OCI-LY1 (cell line): ENCODE data around the gene CYTH2.

ENCODE experiments used
- H2AFZ ChIP-seq: fragments of 200-600 bp; sonication (generic), shearing (Covaris generic); 2 replicates; pipeline ENCODE4 v1.6.0; 2014; ENCODE audit warnings: antibody characterized with exemption, mild to moderate bottlenecking, low read length
- H3F3A ChIP-seq: fragments of 200-600 bp; sonication (generic), shearing (Covaris generic); 2 replicates; pipeline ENCODE4 v1.6.0; 2014; ENCODE audit warnings: mild to moderate bottlenecking, antibody characterized with exemption, low read length, moderate library complexity; ENCODE audit not compliant: insufficient read depth
- H3K27ac ChIP-seq: fragments of 200-600 bp; sonication (generic); 2 replicates; pipeline ENCODE4 v1.5.1; 2014; ENCODE audit warnings: low read length, mixed run types, mild to moderate bottlenecking, low read depth; ENCODE audit not compliant: poor library complexity, severe bottlenecking
- H3K27me3 ChIP-seq: fragments of 200-600 bp; sonication (generic); 2 replicates; pipeline ENCODE4 v1.6.0; 2014; ENCODE audit warnings: antibody characterized with exemption, mild to moderate bottlenecking, low read length, moderate library complexity; ENCODE audit not compliant: insufficient read depth
- H3K36me3 ChIP-seq: fragments of 200-600 bp; sonication (generic); 2 replicates; pipeline ENCODE4 v1.6.1; 2014; ENCODE audit warnings: mild to moderate bottlenecking, antibody characterized with exemption, low read length, moderate library complexity, mixed read lengths; ENCODE audit not compliant: insufficient read depth
- H3K4me1 ChIP-seq: fragments of 200-600 bp; sonication (generic); 2 replicates; pipeline ENCODE4 v1.5.1; 2014; ENCODE audit warnings: mild to moderate bottlenecking, low read length, moderate library complexity; ENCODE audit not compliant: insufficient read depth, severe bottlenecking
- H3K4me2 ChIP-seq: fragments of 200-600 bp; sonication (generic), shearing (Covaris generic); 2 replicates; pipeline ENCODE4 v1.6.1; 2014; ENCODE audit warnings: low read length
- H3K4me3 ChIP-seq: fragments of 200-600 bp; sonication (generic); 2 replicates; pipeline ENCODE4 v1.5.1; 2014; ENCODE audit warnings: low read length, low read depth, mild to moderate bottlenecking, mixed read lengths; ENCODE audit not compliant: poor library complexity, severe bottlenecking
- H3K79me2 ChIP-seq: fragments of 200-600 bp; shearing (Covaris generic); 2 replicates; pipeline ENCODE4 v1.6.1; 2016; ENCODE audit warnings: mixed run types, low read length, mixed read lengths; ENCODE audit not compliant: insufficient read depth
- H3K9ac ChIP-seq: fragments of 200-600 bp; sonication (generic), shearing (Covaris generic); 2 replicates; pipeline ENCODE4 v1.6.1; 2014; ENCODE audit warnings: mild to moderate bottlenecking, low read length, mixed read lengths
- H3K9me2 ChIP-seq: fragments of 200-600 bp; sonication (generic), shearing (Covaris generic); 2 replicates; pipeline ENCODE4 v1.6.1; 2014; ENCODE audit warnings: low read depth, mild to moderate bottlenecking, low read length, mixed read lengths
- H3K9me3 ChIP-seq: fragments of 200-600 bp; shearing (Covaris generic); 2 replicates; pipeline ENCODE4 v1.6.1; 2014; ENCODE audit warnings: low read length, mixed read lengths
- H4K20me1 ChIP-seq: fragments of 200-600 bp; sonication (generic), shearing (Covaris generic); 2 replicates; pipeline ENCODE4 v1.6.0; 2016; ENCODE audit warnings: mild to moderate bottlenecking, low read length; ENCODE audit not compliant: insufficient read depth
- CTCF ChIP-seq: fragments of 200-600 bp; sonication (generic), shearing (Covaris generic); IDR thresholded peaks from 2 replicates; pipeline ENCODE4 v1.5.1; 2017; ENCODE audit warnings: mild to moderate bottlenecking, antibody characterized with exemption, low read length, moderate library complexity, mixed read lengths
- EZH2 ChIP-seq: fragments of 200-600 bp; sonication (generic), shearing (Covaris generic); IDR thresholded peaks from 2 replicates; pipeline ENCODE4 v1.8.0; 2017; ENCODE audit warnings: borderline replicate concordance, mixed run types, mild to moderate bottlenecking, antibody characterized with exemption, low read length, moderate library complexity, mixed read lengths

The CYTH2 gene

GRCh38 chr19:48496959-48497727 is 28.0 kb downstream of the CYTH2 start:
- Histone ChIP-seq H3K4me1 (peaks cover 10% of the 10 kb centered on the region), H3K4me2 (no peak overlapping the region), H2AFZ (no peak overlapping the region), H3F3A (no peaks in the 10 kb centered on the region), H4K20me1 (no peaks in the 10 kb centered on the region), H3K9ac (no peak overlapping the region), H3K36me3 (no peaks in the 10 kb centered on the region), H3K27ac (no peak overlapping the region), H3K4me3 (no peak overlapping the region), H3K9me3 (no peaks in the 10 kb centered on the region), H3K79me2 (no peaks in the 10 kb centered on the region), H3K9me2 (no peaks in the 10 kb centered on the region), H3K27me3 (no peaks in the 10 kb centered on the region)
- TF ChIP-seq EZH2: no peak
- TF ChIP-seq CTCF: no peak

- TF ChIP-seq CTCF: no peak
- no peak for TF ChIP-seq EZH2
- Histone ChIP-seq H3K9me2 (no peaks in the 10 kb centered on the region), H3F3A (no peaks in the 10 kb centered on the region), H3K4me2 (no peak overlapping the region), H3K4me3 (no peak overlapping the region), H2AFZ (no peak overlapping the region), H4K20me1 (no peaks in the 10 kb centered on the region), H3K4me1 (peaks cover 7% of the 10 kb centered on the region), H3K27ac (no peak overlapping the region), H3K79me2 (no peaks in the 10 kb centered on the region), H3K27me3 (no peaks in the 10 kb centered on the region), H3K9me3 (no peaks in the 10 kb centered on the region), H3K36me3 (no peaks in the 10 kb centered on the region), H3K9ac (no peak overlapping the region)
These were observed 28.8 kb downstream of the CYTH2 start for GRCh38 chr19:48497728-48498594.

- H3K9ac ChIP-seq: no peak overlapping the region
- H3K4me2 ChIP-seq: no peak overlapping the region
- H3K27ac ChIP-seq: no peak overlapping the region
- no peaks in the 10 kb centered on the region for H3K9me2 ChIP-seq
- no peaks in the 10 kb centered on the region for H3K27me3 ChIP-seq
- no peaks in the 10 kb centered on the region for H3K36me3 ChIP-seq
- no peaks in the 10 kb centered on the region for H3K79me2 ChIP-seq
- no peaks in the 10 kb centered on the region for H3F3A ChIP-seq
- peaks cover 7% of the 10 kb centered on the region for H3K4me1 ChIP-seq
- H2AFZ ChIP-seq: no peak overlapping the region
- TF ChIP-seq CTCF (no peak), EZH2 (no peak)
- H3K9me3 ChIP-seq: no peaks in the 10 kb centered on the region
- H4K20me1 ChIP-seq: no peaks in the 10 kb centered on the region
- H3K4me3 ChIP-seq: no peak overlapping the region
These were observed 29.6 kb downstream of the CYTH2 start for GRCh38 chr19:48498595-48499311.
